GM23338 (cell line): ENCODE measurements around the gene RRH. TPM values are rescaled to one million over a fixed set of nuclear protein-coding genes. Genes with fewer than 3 reads are reported as not detected.
A peak's percentile ranks its signal among the peaks of the same experiment; 100 is the strongest.

ENCODE experiments used
- ATAC-seq: fragments of 200-7000 bp; cut with Tn5 transposase; 3 replicates; pipeline ENCODE4 v1.9.1; 2020
- DNase-seq: peaks from one replicate; pipeline ENCODE4 v3.0.0-alpha.2; 2015; ENCODE audit warnings: low spot score
- H2AFZ ChIP-seq: fragments of 200-600 bp; sonication (generic); 2 replicates; pipeline ENCODE4 v1.8.0; 2016; ENCODE audit warnings: antibody characterized with exemption, mild to moderate bottlenecking, moderate library complexity
- H3F3A ChIP-seq: fragments of 200-600 bp; sonication (generic); replicated peaks from 2 replicates; pipeline ENCODE4 v1.8.0; 2017; ENCODE audit warnings: antibody characterized with exemption, mixed run types, low read depth
- H3K27ac ChIP-seq: fragments of 200-600 bp; sonication (generic); 2 replicates; pipeline ENCODE4 v1.6.1; 2016; ENCODE audit warnings: low read depth
- H3K27me3 ChIP-seq: fragments of 200-600 bp; sonication (generic); 2 replicates; pipeline ENCODE4 v1.8.0; 2016; ENCODE audit warnings: mild to moderate bottlenecking, mixed run types, moderate library complexity; ENCODE audit not compliant: insufficient read depth
- H3K36me3 ChIP-seq: fragments of 200-600 bp; sonication (generic); 2 replicates; pipeline ENCODE4 v1.8.0; 2016; ENCODE audit warnings: mild to moderate bottlenecking; ENCODE audit not compliant: insufficient read depth
- H3K4me1 ChIP-seq: fragments of 200-600 bp; sonication (generic); 2 replicates; pipeline ENCODE4 v1.8.0; 2016; ENCODE audit warnings: mild to moderate bottlenecking, moderate library complexity; ENCODE audit not compliant: insufficient read depth
- H3K4me2 ChIP-seq: fragments of 200-600 bp; sonication (generic); 2 replicates; pipeline ENCODE4 v1.7.1; 2017; ENCODE audit warnings: mixed run types
- H3K4me3 ChIP-seq: fragments of 200-600 bp; sonication (generic); 2 replicates; pipeline ENCODE4 v1.6.1; 2016; ENCODE audit warnings: mixed run types
- H3K79me2 ChIP-seq: fragments of 200-600 bp; sonication (generic); replicated peaks from 2 replicates; pipeline ENCODE4 v1.8.0; 2017; ENCODE audit warnings: mild to moderate bottlenecking; ENCODE audit not compliant: insufficient read depth
- H3K9me2 ChIP-seq: fragments of 200-600 bp; sonication (generic); 2 replicates; pipeline ENCODE4 v1.8.0; 2017; ENCODE audit not compliant: insufficient read depth
- H4K20me1 ChIP-seq: fragments of 200-600 bp; sonication (generic); replicated peaks from 2 replicates; pipeline ENCODE4 v1.8.0; 2017; ENCODE audit warnings: mild to moderate bottlenecking; ENCODE audit not compliant: insufficient read depth
- H3K27ac Mint-ChIP-seq: 2 replicates; pipeline ENCODE4 v1.8.0; 2020; ENCODE audit warnings: inconsistent platforms, mild to moderate bottlenecking, moderate library complexity, mixed read lengths
- H3K27me3 Mint-ChIP-seq: 3 replicates; pipeline ENCODE4 v1.8.0; 2022; ENCODE audit warnings: low read depth, mild to moderate bottlenecking, moderate library complexity, mixed read lengths, inconsistent platforms; ENCODE audit not compliant: insufficient read depth, poor library complexity
- H3K36me3 Mint-ChIP-seq: 3 replicates; pipeline ENCODE4 v1.8.0; 2021; ENCODE audit warnings: low read depth, mild to moderate bottlenecking, inconsistent platforms, moderate library complexity, mixed read lengths
- H3K4me1 Mint-ChIP-seq: 3 replicates; pipeline ENCODE4 v1.8.0; 2020; ENCODE audit warnings: mild to moderate bottlenecking, inconsistent platforms, mixed read lengths
- H3K4me3 Mint-ChIP-seq: 3 replicates; pipeline ENCODE4 v1.8.0; 2021; ENCODE audit warnings: moderate library complexity, mild to moderate bottlenecking, inconsistent platforms, mixed read lengths
- H3K9me3 Mint-ChIP-seq: 3 replicates; pipeline ENCODE4 v1.8.0; 2020; ENCODE audit warnings: moderate library complexity, mild to moderate bottlenecking, inconsistent platforms, mixed read lengths
- CTCF ChIP-seq, 2 experiments: fragments of 200-600 bp in 1 of 2; sonication (generic) in 1 of 2; conservative IDR thresholded peaks; 2 replicates each; pipeline versions ENCODE4 v1.5.1 to v1.6.1; 2016 to 2017; ENCODE audit warnings: antibody characterized with exemption in 2 of 2, low read depth in 2 of 2, mild to moderate bottlenecking in 2 of 2, moderate library complexity in 1 of 2
- ETS1 ChIP-seq: IDR thresholded peaks from 2 replicates; pipeline ENCODE4 v1.6.1; 2016; ENCODE audit warnings: antibody characterized with exemption
- EZH2 ChIP-seq: fragments of 200-600 bp; sonication (generic); IDR thresholded peaks from one replicate; pipeline ENCODE4 v1.8.0; 2017; ENCODE audit warnings: antibody characterized with exemption, mild to moderate bottlenecking, low read depth; ENCODE audit not compliant: unreplicated experiment
- EZH2phosphoT487 ChIP-seq: fragments of 200-600 bp; sonication (generic); IDR thresholded peaks from one replicate; pipeline ENCODE4 v1.8.1; 2018; ENCODE audit warnings: antibody characterized with exemption; ENCODE audit not compliant: unreplicated experiment
- JUNB ChIP-seq: IDR thresholded peaks from one replicate; pipeline ENCODE4 v1.6.1; 2016; ENCODE audit warnings: antibody characterized with exemption; ENCODE audit not compliant: unreplicated experiment
- POLR2AphosphoS5 ChIP-seq: IDR thresholded peaks from 2 replicates; pipeline ENCODE4 v1.6.1; 2016; ENCODE audit warnings: antibody characterized with exemption, low read depth
- STAT1 ChIP-seq: IDR thresholded peaks from one replicate; pipeline ENCODE4 v1.6.1; 2016; ENCODE audit warnings: antibody characterized with exemption; ENCODE audit not compliant: unreplicated experiment
- ZNF114 ChIP-seq: fragments of 250-450 bp; sonication (Bioruptor Pico); IDR thresholded peaks from 2 replicates; pipeline ENCODE4 v1.5.0; 2020; ENCODE audit warnings: mild to moderate bottlenecking, moderate library complexity
- ZNF331 ChIP-seq: fragments of 250-450 bp; sonication (Bioruptor Pico); IDR thresholded peaks from 2 replicates; pipeline ENCODE4 v1.5.0; 2020; ENCODE audit warnings: low read depth, mild to moderate bottlenecking, moderate library complexity
- polyA plus RNA-seq: library from polyadenylated mRNA; unstranded; fragments of >200 nt; fragmentation: Nextera tagmentation; extraction: Ambion mirVana; gene quantifications from 2 replicates; pipeline ENCODE4 v1.2.1, GENCODE V29; 2016
- total RNA-seq: library from RNA; depleted of rRNA; stranded (reverse); fragments of >200 nt; shearing (Covaris generic); gene quantifications from 2 replicates; pipeline ENCODE4 v1.2.3, GENCODE V29; 2014
- TF ChIP-seq, protein P1 (sequence below): fragments of 250-450 bp; sonication (Bioruptor Pico); IDR thresholded peaks from 2 replicates; pipeline ENCODE4 v1.5.0; 2020; ENCODE audit warnings: mild to moderate bottlenecking, moderate library complexity

The RRH gene
- total and polyA plus RNA-seq, 2 experiments from 2014 or later, result not detected

DNA sequence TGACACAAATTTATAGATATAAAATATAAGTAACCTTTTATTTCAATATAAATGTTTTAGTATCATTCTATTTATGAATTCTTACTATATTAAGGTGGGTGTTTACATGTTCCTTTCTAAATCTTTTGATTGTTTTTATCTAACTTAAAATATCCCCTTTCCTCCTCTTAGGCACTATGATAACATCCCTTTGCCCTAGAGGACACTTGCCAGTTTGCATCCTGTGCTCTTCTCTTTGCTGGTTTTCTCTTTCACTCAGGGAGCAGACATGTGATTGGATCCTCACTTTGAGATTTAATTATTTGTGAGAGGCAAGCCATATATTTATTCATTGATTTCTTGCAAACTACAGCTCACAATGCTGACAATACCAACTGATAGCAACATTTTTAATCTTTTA lies 36.4 kb downstream of the RRH start:
- H4K20me1 ChIP-seq, result no peaks in the 10 kb centered on the region
- no peaks in the 10 kb centered on the region for H3K27me3 Mint-ChIP-seq
- H3K9me3 Mint-ChIP-seq, result peaks cover 13% of the 10 kb centered on the region; the same call in 2 of the 3 replicates
- H3K9me2 ChIP-seq, result no peaks in the 10 kb centered on the region
- no peak overlapping the region for H3K27ac ChIP-seq
- H3K79me2 ChIP-seq, result no peaks in the 10 kb centered on the region
- H3K36me3 ChIP-seq, result no peaks in the 10 kb centered on the region
- H3K36me3 Mint-ChIP-seq, result no peaks in the 10 kb centered on the region; the same call in 2 of the 3 replicates
- H3K27ac Mint-ChIP-seq, result no peak overlapping the region
- H3K4me3 ChIP-seq, result no peak overlapping the region
- no peaks in the 10 kb centered on the region for H3K4me1 ChIP-seq
- ATAC-seq (peak; percentile 78), DNase-seq (peak; percentile 53)
- no peak overlapping the region for H3K4me2 ChIP-seq
- no peaks in the 10 kb centered on the region for H3K27me3 ChIP-seq
- no peaks in the 10 kb centered on the region for H3F3A ChIP-seq
- TF ChIP-seq EZH2 (no peak), CTCF (conservative IDR thresholded peaks at IDR 0.05; ENCODE audit: low read depth in 2 of 2) (no peak; a peak in 1 of 4 replicates), EZH2phosphoT487 (no peak), JUNB (no peak), ZNF331 (CRISPR knock-in tag) (no peak)
- H3K4me3 Mint-ChIP-seq, result no peak overlapping the region
- peaks cover 8% of the 10 kb centered on the region; the same call in 2 of the 3 replicates for H3K4me1 Mint-ChIP-seq
- no peak overlapping the region for H2AFZ ChIP-seq

DNA sequence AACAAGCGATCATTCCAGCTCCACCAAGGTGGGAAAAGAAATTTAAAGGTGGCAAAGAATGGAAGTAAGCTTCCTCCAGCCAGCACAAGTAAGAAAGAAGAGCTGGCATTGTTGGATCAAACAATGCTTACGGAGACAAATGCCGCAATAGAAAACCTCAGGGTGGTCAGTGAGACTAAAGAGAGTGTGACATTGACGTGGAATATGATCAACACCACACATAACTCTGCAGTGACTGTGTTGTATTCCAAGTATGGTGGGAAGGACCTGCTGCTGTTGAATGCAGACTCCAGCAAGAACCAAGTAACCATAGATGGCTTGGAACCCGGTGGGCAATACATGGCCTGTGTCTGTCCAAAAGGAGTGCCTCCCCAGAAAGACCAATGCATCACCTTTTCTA lies 42.3 kb downstream of the RRH start:
- H3K27ac ChIP-seq, result no peak overlapping the region
- no peaks in the 10 kb centered on the region for H3K4me1 ChIP-seq
- no peak overlapping the region for H2AFZ ChIP-seq
- no peaks in the 10 kb centered on the region for H3K27me3 ChIP-seq
- no peak overlapping the region for H3K4me3 ChIP-seq
- H3K36me3 ChIP-seq, result no peaks in the 10 kb centered on the region
- no peak for TF ChIP-seq ZNF331 (CRISPR knock-in tag)
- TF ChIP-seq CTCF (conservative IDR thresholded peaks at IDR 0.05; ENCODE audit: low read depth in 2 of 2), result no peak
- TF ChIP-seq POLR2AphosphoS5, result no peak
- TF ChIP-seq ZNF114 (CRISPR knock-in tag), result no peak
- TF ChIP-seq ETS1, result no peak
- TF ChIP-seq, protein P1, sequence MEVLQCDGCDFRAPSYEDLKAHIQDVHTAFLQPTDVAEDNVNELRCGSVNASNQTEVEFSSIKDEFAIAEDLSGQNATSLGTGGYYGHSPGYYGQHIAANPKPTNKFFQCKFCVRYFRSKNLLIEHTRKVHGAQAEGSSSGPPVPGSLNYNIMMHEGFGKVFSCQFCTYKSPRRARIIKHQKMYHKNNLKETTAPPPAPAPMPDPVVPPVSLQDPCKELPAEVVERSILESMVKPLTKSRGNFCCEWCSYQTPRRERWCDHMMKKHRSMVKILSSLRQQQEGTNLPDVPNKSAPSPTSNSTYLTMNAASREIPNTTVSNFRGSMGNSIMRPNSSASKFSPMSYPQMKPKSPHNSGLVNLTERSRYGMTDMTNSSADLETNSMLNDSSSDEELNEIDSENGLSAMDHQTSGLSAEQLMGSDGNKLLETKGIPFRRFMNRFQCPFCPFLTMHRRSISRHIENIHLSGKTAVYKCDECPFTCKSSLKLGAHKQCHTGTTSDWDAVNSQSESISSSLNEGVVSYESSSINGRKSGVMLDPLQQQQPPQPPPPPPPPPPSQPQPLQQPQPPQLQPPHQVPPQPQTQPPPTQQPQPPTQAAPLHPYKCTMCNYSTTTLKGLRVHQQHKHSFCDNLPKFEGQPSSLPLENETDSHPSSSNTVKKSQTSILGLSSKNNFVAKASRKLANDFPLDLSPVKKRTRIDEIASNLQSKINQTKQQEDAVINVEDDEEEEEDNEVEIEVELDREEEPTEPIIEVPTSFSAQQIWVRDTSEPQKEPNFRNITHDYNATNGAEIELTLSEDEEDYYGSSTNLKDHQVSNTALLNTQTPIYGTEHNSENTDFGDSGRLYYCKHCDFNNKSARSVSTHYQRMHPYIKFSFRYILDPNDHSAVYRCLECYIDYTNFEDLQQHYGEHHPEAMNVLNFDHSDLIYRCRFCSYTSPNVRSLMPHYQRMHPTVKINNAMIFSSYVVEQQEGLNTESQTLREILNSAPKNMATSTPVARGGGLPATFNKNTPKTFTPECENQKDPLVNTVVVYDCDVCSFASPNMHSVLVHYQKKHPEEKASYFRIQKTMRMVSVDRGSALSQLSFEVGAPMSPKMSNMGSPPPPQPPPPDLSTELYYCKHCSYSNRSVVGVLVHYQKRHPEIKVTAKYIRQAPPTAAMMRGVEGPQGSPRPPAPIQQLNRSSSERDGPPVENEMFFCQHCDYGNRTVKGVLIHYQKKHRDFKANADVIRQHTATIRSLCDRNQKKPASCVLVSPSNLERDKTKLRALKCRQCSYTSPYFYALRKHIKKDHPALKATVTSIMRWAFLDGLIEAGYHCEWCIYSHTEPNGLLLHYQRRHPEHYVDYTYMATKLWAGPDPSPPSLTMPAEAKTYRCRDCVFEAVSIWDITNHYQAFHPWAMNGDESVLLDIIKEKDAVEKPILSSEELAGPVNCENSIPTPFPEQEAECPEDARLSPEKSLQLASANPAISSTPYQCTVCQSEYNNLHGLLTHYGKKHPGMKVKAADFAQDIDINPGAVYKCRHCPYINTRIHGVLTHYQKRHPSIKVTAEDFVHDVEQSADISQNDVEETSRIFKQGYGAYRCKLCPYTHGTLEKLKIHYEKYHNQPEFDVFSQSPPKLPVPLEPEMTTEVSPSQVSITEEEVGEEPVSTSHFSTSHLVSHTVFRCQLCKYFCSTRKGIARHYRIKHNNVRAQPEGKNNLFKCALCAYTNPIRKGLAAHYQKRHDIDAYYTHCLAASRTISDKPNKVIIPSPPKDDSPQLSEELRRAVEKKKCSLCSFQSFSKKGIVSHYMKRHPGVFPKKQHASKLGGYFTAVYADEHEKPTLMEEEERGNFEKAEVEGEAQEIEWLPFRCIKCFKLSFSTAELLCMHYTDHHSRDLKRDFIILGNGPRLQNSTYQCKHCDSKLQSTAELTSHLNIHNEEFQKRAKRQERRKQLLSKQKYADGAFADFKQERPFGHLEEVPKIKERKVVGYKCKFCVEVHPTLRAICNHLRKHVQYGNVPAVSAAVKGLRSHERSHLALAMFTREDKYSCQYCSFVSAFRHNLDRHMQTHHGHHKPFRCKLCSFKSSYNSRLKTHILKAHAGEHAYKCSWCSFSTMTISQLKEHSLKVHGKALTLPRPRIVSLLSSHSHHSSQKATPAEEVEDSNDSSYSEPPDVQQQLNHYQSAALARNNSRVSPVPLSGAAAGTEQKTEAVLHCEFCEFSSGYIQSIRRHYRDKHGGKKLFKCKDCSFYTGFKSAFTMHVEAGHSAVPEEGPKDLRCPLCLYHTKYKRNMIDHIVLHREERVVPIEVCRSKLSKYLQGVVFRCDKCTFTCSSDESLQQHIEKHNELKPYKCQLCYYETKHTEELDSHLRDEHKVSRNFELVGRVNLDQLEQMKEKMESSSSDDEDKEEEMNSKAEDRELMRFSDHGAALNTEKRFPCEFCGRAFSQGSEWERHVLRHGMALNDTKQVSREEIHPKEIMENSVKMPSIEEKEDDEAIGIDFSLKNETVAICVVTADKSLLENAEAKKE (CRISPR knock-in tag), result no peak
- no peak for TF ChIP-seq EZH2
- no peak for TF ChIP-seq EZH2phosphoT487
- TF ChIP-seq JUNB, result no peak
- TF ChIP-seq STAT1, result no peak
- no peak overlapping the region for H3K4me2 ChIP-seq
- H3K27me3 Mint-ChIP-seq, result peaks cover 2% of the 10 kb centered on the region
- peaks cover 4% of the 10 kb centered on the region; the same call in 1 of the 2 replicates for H3K9me2 ChIP-seq
- H3K4me1 Mint-ChIP-seq, result peaks cover 5% of the 10 kb centered on the region; the same call in 2 of the 3 replicates
- H4K20me1 ChIP-seq, result no peaks in the 10 kb centered on the region
- H3K36me3 Mint-ChIP-seq, result no peaks in the 10 kb centered on the region
- ATAC-seq (no peak), DNase-seq (no peak)
- no peaks in the 10 kb centered on the region for H3K79me2 ChIP-seq
- H3K4me3 Mint-ChIP-seq, result no peak overlapping the region
- no peaks in the 10 kb centered on the region; the same call in 2 of the 3 replicates for H3K9me3 Mint-ChIP-seq
- H3F3A ChIP-seq, result no peaks in the 10 kb centered on the region
- no peak overlapping the region for H3K27ac Mint-ChIP-seq
